HG02943 (cell line): ENCODE measurements around the gene KRT86.
"Not testable (repeated sequence)": the region's sequence is repeated elsewhere in the genome, so short reads cannot be mapped to it uniquely, and the experiment has no call there.

Source experiments
- ATAC-seq: cut with Tn5 transposase; IDR thresholded peaks from one replicate; pipeline ENCODE4 v1.9.1; 2021; ENCODE audit warnings: mild to moderate bottlenecking, low read depth, moderate library complexity; ENCODE audit not compliant: unreplicated experiment

Gene KRT86

DNA sequence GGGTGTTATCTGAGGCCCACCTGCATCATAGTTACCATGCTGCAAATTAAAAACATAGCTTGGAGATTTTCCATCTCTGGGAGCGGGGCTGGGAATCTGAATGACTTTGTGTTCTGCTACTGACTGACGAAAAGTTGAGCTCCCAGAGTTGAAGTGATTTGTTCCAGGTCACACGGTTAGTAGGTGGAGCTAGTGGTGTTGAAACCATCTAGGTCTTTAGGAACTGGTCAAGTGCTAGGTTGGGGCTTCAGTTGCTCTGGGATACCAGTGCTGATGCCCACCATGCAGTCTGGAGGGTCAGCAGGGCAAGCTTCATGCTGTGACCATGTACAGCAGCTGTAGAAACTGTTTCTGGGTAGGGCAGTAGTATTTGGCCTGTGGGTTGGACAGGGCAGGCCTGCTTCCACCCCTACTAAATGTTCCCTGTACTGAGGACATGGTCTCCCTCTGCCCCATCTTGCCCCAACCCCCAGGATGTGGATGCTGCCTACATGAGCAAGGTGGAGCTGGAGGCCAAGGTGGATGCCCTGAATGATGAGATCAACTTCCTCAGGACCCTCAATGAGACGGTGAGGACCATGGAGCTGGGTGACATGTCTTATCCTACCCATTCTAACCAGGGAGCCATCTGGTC, 36.1 kb upstream of the KRT86 start:
- ATAC-seq = no peak

DNA sequence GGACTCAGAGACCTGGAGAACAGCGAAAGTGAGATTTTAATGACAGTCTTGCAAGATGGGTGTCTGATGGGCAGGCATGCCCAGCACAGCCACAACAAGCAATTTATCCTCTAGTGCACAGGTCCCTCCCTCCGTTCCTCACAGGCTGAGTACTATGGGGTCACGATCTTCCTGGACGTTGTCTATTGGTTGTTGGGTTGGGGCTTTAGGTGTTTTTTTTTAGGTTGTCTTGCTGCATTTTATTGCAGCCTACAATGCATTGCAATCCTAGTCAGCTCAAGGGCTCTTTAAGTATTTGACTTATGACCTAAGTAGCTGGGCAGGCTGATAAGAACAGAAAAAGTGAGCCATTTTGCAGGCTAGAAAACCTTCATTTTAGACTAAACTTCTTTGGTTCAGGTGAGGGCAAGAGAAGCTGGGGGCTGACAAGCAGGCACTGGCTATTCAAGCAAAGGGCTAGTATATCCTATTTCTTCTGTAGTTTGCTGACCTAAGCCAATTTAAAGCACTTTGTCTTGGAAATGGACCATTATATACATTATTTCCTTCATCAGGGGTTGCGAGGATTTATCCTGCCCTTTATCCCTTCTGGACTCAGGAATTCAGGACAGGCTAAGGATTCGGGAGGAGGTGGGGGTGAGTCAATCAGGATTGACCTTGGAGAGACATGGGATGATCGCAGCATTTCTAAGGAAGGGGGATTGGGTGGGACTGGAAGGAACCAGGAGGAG, 35.4 kb upstream of the KRT86 start:
- ATAC-seq = no peak

DNA sequence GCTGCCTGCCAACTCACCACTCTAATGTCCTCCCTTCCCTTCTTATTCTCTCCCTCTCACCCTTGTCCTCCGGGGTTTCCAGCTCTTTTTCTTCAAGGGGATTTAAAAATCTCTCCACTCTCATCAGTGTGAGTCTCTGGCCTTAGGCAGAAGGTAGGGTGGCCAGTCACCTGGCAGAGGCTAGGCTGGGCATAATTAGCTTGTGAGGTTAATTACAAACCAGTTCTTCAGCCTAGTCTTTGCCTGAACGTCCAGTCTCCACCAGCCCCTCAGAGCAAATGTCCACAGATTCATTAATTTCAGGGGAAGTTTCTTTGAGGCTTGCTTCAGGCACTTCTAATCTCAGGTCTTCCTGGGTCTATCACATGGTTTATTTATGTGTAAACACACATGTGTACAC, 34.7 kb upstream of the KRT86 start:
- no peak for ATAC-seq

DNA sequence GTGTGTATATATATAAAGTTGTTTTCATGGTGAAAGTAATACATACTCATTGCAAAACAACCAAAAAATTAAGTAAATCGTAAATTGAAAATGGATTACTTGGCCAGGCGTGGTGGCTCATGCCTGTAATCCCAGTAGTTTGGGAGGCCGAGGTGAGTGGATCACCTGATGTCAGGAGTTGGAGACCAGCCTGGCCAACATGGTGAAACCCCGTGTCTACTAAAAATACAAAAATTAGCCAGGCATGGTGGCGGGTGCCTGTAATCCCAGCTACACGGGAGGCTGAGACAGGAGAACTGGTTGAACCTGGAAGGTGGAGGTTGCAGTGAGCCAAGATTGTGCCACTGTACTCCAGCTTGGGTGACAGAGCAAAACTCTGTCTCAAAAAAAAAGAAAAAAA, 34.2 kb upstream of the KRT86 start:
- not testable (repeated sequence) for ATAC-seq

DNA sequence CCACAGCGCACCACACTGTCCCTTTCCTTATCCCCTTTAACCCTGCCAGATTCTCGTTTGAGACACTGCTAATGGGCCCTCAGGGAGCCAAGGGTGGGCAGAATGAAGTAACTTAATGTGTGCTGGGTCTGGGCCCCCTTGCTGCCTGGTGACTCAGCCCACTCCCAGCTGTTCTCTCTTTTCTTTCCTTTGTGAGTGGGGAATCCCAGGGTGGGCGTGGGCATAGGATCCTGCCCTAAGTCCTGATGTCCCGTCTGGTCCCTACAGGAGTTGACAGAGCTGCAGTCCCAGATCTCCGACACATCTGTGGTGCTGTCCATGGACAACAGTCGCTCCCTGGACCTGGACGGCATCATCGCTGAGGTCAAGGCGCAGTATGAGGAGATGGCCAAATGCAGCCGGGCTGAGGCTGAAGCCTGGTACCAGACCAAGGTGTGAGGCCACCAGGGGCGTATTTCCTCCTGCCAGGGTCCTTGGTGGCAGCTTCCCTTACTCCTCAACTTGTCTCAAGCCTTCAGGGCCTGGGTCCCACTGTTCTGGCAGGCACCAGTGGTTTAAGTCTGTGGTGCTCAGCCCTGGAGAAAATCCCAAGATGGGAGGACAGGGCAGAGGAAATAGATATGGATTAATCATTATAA, 33.1 kb upstream of the KRT86 start:
- ATAC-seq = no peak

DNA sequence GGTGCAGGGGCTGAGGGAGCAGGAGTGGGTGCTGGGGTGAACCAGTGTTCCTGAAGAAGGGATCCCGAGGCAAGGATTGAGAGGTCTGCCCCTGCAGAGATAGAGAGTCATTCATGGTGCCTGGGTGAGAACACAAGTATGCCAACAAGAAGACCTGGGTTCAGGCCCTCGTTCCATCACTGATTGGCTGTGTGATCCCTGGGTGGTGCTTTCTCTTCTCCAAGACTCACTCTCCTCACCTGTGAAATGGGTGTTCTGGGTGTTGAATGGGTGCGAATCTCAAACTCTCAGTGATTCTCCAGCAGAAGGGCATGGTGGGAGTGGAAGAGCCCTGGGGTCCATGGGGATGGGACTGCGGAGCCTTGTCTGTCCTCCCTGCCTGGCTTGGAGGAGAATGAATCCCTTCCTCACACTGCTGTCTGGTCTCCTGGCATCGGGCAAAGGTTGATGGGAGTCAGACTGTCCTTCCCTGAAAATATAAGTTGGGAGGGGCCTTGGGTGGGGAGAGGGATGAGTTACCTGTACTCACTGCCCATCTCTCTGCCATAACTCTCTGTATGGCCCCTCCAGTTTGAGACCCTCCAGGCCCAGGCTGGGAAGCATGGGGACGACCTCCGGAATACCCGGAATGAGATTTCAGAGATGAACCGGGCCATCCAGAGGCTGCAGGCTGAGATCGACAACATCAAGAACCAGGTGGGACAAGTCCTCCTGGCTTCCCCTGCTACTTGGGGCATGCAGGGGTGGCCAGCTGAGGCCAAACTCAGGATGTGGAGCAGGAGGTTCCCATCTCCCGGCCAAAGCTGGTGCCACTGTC, 31.8 kb upstream of the KRT86 start:
- ATAC-seq = no peak

DNA sequence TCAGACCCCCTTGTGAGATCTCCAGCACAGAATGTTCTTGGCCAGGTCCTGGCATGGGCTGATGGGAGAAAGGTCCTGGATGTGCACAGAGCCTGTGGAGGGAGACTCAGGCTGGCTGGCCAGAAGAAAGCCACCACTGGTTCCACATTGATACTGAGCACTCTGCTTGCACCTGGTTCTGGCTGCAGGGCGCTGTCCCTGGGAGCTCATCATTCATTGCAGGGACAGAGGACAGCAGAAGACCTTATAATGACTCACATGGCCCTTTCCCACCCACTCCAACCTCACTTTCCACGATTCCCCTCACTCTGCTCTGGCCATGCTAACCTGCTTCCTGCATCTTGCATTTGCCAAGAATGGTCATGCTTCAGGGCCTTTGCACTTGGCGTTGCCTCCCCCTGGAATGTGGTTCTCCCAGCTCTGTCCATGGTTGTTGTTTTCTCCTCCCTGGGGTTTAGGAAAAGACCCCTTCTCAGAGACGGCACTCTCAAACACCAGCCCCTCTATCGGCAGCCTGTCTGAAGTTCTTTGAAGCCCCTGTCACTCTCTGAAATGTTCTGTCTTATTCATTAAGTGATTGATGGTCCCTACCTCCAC, 31.1 kb upstream of the KRT86 start:
- no peak for ATAC-seq

DNA sequence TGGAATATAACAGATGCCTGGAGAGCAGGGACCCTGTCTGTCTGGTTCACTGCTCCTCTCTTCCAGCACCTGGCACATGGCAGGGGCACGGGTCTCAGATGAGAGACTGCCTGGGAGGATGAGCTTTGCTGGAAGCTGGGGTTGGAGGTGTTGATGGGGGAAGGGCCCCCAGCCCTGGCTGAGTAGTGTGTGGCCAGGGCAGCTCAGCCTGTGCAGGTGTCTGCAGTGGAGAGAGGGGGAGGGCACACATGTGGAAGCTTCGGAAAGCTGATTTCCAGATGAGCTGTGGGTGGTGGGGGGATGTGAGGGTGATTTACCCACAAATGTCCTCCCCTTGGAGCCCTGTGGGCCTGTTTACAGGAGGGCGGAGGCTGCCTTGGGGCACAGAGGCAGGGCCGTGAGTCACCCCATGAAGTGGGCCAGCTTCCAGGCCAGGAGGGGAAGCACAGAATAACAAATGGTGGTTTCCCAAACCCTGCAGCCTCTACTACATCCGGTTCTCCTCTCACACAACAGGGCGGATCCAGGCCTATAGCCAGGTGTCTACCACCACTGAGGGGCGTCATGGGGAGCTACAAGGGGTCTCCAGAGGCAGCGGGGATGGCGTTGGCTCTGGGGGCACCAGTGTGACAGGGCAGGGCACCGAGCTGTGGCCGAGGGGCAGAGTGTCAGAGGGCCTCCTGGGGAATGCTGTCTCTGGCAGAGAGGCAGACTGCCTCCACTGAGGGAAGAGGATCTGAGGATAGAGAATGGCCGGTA, 30.4 kb upstream of the KRT86 start:
- peak; percentile 70 for ATAC-seq

DNA sequence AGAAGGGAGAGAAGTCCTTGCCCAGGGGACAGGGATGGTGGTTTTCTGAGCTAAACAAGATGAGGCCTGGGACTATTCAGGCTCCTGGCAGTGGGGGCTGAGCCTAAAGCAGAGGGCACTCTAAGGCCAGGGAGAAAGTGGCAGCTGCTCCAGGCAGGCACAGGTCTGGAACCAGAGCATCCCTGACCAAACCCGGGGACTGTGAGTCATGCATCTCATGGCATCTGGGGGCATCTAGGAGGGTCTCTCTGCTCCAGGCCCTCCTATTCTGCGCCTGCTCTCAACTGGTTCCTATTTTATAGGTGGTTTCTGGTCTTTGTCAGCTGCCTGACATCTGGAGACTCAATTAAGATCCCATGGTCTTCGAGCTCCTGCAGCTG, 29.8 kb upstream of the KRT86 start:
- ATAC-seq = no peak

DNA sequence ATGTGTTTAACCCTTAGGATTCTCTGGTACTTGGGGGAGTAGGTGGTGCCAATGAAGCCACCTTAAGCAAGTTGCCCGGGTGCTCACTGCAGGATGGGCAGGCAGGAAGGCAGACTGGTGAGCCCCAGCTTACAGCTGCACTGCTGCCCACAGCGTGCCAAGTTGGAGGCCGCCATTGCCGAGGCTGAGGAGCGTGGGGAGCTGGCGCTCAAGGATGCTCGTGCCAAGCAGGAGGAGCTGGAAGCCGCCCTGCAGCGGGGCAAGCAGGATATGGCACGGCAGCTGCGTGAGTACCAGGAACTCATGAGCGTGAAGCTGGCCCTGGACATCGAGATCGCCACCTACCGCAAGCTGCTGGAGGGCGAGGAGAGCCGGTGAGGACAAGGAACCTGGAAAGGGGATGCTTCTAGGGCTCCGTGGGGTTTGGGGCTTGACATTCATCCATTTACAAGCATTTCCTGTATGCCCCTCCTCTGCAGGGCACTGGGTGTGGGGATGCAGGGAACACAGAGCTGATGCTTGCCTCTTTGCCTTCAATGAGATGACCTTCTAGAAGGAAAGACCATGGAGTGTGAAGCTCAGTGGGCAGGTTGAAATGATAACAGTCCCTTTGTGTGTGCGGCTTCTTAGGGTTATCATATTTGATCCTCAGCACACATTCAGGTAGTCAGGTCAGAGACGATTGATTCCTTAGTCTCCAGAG, 29.0 kb upstream of the KRT86 start:
- no peak for ATAC-seq

DNA sequence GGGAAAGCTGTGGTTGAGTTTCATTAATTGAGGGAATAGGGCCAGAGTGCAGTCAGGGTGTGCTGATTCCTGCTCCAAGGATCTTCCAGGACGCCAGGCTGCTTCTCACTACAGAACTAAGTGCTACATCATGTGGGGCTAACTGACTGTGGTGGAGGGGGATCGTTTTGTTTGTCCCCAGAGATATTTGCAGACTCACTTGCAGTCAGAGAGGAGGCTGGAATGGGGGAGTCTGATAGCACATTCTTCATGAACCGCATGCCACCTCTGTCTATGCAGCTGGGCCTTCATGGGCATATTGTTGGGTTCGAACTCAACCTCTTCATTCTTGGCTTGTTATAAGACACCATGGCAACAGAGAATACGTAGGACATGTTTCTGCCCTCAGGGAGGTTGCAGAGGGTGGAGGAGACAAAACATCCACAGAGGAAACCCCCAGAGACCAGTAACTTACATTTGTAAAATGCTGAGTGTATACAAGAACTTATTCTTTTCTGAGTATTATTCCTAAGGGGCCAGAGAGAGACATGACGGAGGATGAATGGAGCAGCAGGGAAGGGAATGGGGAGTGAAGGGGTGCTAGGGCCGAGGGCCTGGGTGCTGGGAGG, 28.4 kb upstream of the KRT86 start:
- ATAC-seq = no peak

DNA sequence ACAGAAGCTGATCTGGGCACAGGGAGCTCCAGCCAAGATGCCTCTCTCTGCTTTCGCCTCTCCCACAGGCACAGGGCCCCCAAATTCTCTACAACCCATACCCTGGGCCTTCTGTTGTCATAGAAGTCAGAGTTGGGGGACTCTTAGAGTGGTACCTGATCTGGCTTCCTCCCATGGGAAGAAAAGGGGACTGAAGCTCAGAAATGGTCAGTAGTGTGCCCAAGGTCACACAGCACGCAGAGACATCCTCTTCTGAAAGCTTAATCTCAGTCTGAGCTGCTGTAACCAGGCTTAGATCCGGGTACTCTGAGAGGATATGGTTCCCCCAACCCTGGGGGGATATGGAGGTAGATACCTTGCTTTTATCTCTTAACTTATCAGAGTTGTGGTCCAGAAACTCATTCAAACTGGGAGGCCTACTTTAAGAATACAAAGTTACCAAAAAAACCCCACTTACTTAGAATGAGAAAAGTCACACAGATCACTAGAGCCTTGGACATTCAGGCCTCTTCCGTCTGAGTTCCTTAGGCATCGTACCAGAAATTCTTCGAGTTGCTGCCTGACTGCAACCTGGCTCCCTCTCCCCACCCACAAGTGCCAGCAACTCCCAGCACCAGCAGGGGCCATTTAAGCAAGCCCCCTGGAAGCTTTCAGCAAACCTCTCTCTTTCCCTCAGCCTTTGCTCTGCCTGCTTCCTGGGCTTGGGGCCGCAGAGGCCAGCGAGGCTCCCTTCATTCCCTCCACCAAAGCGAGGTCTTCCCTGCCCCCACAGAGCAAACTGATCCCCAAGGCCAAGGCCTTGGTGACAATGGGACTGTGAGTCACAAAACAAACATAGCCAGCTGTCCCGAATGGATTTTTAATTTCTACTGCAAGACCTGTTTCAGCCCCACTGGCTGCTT, 27.5 kb upstream of the KRT86 start:
- ATAC-seq = no peak

DNA sequence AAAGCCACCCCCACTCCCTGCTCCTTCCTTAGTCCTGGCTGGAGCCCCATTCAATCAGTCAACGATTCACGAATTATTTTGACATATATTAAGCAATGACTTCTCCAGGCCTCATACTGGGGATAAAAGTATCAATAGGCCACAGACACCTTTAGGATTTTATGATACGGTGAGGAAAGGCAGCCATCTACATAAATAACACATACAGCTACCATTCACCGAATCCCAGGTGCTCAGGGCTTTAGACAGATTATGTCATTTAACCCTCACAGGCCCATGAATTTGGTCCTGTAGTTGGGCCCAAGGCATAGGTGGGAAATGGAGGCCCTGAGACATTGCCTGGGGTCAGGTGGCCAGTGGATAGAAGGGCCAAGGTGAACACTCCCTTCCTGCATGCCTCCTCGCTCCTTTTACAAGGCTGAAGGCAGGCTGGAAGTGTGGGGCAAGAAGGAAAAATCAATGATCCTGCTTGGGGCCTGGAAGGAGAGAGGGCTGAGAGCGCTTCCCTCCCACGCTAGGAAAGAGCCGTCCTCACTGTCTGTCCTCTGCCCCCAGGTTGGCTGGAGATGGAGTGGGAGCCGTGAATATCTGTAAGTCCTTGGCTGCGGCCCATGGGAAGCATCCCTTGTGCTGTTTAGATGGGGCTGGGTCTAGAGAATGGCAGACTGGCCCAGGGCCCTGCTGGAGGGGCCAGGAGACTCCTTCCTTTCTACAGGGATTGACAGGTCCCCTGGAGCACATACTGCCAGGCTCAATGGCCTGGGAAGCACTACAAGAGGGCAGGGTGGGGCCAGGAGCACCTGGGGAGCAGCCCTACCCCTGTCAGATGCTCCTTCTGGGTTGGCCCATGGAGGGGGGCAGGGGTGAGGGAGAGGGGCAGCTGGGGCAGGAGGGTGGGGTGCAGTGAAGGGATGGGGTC, 26.6 kb upstream of the KRT86 start:
- ATAC-seq = no peak

DNA sequence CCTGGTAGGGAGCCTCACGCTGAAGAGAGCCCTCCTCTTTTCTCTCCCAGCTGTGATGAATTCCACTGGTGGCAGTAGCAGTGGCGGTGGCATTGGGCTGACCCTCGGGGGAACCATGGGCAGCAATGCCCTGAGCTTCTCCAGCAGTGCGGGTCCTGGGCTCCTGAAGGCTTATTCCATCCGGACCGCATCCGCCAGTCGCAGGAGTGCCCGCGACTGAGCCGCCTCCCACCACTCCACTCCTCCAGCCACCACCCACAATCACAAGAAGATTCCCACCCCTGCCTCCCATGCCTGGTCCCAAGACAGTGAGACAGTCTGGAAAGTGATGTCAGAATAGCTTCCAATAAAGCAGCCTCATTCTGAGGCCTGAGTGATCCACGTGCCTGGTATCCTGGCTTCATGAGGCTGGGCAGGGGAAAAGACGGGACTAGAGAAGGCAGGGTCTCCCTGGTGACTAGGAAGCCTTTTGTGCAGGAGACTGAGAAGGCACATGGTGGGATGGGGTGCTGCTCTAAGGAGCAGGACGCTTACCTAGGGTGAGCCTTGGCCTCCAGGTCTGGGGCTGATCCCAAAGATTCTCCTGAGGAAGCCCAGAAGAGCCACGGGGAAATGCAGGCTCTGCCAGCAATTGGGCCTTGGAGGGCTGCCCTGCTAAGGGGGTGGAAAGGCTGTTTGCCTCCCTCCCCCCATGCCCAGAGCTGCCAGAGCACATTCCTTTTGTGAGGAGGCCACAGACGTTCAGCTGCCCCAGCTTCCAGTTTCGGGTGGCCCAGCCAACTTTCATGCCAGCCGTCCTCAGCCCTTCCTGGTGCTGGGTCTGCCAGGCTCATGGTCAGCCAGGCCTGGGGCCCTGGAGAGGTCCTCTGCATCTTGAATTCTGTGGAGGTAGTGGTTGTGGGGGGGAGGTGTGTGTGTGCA, 25.6 kb upstream of the KRT86 start:
- ATAC-seq = no peak

DNA sequence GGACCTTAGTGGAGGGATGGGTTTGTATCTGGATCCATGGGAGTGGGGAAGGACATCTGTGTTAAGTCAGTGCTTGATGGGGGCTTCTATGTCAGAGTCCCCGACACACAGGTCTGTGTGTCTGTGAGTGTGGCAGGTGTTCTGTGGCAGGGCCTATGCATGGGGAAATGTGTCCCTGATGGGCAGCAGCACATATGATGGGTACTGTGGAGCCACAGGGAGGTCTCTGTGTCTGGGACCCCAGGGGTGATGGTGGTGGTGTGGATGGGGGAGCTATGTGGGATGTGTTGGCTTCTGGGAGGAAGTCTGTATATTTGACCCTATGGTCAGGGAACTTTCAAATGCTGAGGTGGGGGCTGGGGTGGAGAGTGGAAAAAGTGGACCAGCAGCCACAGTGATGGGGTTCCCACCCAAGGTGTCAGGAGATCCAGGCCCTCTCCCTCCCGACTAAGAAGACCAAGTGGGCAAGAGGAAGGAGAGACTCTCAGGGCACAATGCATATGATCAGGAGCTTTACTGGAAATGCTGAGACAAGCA, 24.9 kb upstream of the KRT86 start:
- no peak for ATAC-seq
